GM10266 (cell line): Measurements from ENCODE around the gene MRPL58.
A peak's percentile ranks its signal among the peaks of the same experiment; 100 is the strongest.
"Not testable (repeated sequence)": the region's sequence is repeated elsewhere in the genome, so short reads cannot be mapped to it uniquely, and the experiment has no call there.

Experiments used
- DNase-seq: peaks from one replicate; pipeline ENCODE4 v3.0.0; 2012; ENCODE audit errors: extremely low spot score
- TF ChIP-seq, protein P1 (sequence below): IDR thresholded peaks from 2 replicates; pipeline ENCODE4 v1.5.1; 2012; ENCODE audit warnings: mild to moderate bottlenecking, low read depth; ENCODE audit not compliant: control insufficient read depth, insufficient read depth; ENCODE audit errors: missing control alignments

MRPL58 gene

DNA sequence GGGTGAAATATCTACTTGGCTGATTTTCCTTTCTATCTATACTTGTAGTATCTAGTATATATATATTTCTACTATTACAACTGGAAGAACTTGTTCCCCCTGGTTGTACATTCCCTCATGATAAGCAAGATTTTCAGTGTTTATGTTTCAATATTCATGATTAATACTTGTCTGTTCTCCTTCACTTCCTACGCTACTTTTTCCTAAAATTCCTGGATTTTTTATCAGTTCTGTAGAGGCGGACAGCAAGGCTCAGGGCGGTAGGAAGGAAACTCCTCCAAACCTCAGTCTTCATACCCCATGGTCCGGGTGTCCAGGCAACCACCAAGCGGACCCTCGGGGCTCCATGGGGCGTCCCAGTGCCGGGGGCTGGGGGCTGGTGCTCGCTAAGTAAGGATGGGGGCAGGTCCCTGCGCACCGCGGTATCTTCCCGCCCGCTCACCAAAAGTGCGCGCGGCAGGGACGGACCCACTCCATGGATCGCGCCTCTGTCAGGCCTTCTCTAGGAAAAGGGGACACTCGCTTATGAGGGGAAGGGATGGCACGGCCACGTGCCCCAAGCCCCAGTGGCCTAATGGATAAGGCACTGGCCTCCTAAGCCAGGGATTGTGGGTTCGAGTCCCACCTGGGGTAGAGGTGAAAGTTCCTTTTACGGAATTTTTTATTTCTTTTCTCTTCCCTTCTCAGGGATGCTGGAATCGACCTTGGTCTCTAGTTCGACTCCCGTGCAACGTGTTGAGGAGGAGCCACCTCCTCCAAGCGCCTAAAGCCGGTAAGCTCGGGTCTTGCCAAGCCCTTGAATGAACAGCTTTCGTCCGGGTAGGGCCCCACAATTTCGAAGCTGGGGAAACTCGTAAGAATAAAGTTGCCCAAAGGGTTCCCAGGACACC is 21.1 kb downstream of the MRPL58 start:
- TF ChIP-seq, protein P1, sequence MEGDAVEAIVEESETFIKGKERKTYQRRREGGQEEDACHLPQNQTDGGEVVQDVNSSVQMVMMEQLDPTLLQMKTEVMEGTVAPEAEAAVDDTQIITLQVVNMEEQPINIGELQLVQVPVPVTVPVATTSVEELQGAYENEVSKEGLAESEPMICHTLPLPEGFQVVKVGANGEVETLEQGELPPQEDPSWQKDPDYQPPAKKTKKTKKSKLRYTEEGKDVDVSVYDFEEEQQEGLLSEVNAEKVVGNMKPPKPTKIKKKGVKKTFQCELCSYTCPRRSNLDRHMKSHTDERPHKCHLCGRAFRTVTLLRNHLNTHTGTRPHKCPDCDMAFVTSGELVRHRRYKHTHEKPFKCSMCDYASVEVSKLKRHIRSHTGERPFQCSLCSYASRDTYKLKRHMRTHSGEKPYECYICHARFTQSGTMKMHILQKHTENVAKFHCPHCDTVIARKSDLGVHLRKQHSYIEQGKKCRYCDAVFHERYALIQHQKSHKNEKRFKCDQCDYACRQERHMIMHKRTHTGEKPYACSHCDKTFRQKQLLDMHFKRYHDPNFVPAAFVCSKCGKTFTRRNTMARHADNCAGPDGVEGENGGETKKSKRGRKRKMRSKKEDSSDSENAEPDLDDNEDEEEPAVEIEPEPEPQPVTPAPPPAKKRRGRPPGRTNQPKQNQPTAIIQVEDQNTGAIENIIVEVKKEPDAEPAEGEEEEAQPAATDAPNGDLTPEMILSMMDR = no peak
- peak; percentile 65 for DNase-seq

DNA sequence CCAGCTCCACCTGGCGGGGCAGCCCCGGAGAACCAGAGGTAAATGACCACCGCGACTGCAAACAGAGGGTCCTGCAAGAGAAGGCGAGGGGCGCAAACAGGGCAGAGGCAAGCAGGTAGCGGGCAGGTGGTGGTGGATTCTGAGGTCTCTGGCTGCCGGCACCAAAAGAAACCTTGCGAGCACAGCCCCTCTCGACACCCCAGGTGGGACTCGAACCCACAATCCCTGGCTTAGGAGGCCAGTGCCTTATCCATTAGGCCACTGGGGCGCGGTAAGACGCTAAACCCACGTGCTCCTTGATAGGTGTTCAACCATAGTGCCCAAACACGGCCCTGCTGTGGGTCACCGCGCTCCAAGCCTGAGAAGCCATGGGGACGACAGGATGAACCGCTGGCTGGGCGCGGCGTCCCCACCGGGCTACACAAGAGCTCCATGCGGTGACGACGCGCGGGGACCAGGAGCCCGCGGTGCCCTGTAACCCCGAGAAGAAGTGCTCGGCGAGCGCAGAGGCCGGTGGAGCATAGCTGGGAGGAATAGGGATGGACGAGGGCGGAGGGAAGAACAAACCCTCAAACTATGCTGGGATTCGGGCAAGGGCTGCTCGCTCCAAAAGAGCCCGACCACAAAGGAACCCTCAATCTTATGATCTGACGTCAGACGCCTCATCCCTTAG is 21.9 kb downstream of the MRPL58 start:
- DNase-seq = peak; percentile 77
- TF ChIP-seq, protein P1 = peak; percentile 9

DNA sequence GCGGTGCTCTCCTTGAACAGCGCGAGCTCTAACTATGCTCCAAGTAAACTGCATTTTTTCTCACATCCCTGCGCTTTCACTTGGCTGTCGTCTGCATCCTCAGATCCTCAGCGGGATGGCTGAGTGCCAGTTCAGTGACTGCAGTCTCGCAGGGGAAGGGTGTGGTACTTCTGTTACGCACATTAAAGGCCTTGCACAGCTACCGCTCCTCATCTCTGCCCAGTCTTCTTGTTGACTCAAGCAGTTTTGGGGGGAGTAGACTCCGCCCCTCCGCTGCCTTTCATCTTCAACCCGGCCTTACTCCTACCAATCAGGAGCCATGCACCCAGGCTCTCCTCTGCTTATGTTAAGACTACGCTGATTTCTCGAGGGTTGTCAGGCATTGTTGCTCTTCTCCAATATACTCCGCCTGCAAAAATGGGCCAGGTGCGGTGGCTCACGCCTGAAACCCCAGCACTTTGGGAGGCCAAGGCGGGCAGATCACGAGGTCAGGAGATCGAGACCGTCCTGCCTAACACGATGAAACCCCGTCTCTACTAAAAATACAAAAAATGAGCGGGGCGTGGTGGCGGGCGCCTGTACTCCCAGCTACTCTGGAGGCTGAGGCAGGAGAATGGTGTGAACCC is 24.3 kb downstream of the MRPL58 start:
- DNase-seq = no peak
- TF ChIP-seq, protein P1 = no peak

DNA sequence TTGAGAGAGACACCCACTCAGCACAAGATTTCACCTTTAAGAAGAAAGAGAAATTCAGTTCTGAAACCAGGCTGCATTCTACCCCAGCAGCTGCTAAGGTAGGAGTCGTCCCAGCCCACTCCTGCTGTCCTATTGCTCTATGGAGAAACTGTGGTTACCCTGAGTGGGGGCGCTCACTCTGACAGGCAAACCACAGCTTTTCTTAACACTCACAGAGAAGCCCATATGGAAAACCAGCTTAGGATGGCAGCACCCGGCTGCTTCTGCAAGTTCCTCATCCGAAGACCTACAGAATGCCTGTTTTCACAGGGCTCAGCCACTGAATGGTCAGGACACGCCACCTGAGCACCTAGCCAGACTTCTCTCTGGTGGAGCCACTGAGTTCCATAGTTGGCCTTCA is 26.8 kb downstream of the MRPL58 start:
- TF ChIP-seq, protein P1 = no peak
- no peak for DNase-seq

DNA sequence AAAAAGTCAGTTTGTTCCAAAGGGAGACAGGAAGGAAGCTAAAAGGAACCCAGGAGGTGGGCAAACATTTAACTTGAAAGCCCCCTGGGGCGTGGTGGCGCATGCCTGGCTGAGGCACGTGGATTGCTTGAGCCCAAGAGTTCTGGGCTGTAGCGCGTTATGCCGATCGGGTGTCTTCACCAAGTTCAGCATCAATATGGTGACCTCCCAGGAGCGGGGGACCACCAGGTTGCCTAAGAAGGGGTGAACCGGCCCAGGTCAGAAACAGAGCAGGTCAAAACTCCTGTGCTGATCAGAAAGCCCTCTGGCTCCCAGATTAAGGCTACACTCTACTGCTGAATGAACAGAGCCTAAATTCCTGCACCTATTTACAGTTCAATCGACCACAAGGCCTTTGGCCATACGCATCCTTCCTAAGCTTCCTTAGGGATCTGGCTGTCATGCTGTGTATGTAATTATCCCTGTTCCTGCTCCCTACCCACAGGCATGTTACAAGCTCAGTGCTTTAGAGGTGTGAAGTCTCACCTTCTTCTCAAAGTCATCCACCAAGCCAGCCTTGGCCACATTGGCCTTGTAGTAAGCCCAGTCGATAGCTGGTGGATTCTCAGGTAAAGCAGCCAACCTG is 29.3 kb downstream of the MRPL58 start:
- TF ChIP-seq, protein P1 = no peak
- DNase-seq = no peak

DNA sequence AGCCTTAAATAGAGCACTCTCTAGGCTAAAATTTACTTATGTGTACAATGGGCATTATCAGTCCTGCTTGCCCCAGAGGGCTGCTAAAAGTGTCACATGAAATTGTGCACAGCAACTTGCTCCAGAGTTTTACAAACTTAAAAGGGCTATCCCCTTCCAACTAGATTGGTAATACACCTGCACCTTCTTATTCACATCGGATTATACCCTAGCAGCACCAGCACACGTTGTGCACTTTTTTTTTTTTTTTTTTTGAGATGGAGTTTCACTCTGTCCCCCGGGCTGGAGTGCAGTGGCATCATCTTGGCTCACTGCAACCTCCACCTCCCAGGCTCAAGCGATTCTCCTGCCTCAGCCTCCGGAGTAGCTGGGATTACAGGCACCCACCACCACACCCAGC is 31.3 kb downstream of the MRPL58 start:
- not testable (repeated sequence) for DNase-seq

DNA sequence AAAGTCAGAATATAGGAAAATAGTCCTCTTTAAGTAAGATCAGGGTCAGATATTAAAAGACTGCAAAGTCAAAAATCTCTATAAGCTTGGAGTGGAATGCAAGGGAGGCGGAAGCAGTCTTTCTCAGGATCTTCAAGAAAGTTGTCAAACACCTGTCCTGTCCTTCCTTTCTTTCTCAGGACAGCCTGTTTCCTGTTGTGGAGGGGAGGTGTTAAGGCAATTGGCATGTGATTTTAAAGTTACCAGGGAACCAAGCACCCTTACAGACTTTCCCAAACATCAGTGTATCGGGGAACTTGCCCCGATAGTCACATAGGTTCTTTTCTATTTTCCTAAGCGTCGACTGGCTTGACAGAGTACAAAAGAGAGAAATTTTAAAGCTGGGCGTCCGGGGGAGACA is 32.2 kb downstream of the MRPL58 start:
- TF ChIP-seq, protein P1 = no peak
- no peak for DNase-seq

DNA sequence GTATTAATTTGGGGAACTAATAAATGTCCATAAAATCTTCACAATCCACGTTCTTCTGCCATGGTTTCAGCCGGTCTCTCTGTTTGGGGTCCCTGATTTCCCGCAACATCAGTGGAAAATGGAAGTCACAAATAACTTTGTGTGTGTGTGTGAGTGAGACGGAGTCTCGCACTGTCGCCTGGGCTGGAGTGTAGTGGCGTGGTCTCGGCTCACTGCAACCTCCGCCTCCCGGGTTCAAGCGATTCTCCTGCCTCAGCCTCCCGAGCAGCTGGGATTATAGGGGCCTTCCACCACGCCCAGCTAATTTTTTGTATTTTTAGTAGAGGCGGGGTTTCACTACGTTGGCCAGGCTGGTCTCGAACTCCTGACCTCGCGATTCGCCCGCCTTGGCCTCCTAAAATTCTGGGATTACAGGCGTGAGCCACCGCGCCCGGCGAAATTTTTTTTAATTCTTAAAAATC is 33.5 kb downstream of the MRPL58 start:
- not testable (repeated sequence) for DNase-seq
